Loucy (cell line): ENCODE measurements around the gene NECTIN3.

Source experiments
- CTCF ChIP-seq: fragments of 200-600 bp; sonication (generic); conservative IDR thresholded peaks from 2 replicates; pipeline ENCODE4 v1.5.1; 2014; ENCODE audit warnings: mild to moderate bottlenecking, antibody characterized with exemption, low read length
- EZH2phosphoT487 ChIP-seq: fragments of 200-600 bp; IDR thresholded peaks from 2 replicates; pipeline ENCODE4 v1.6.1; 2018; ENCODE audit warnings: antibody characterized with exemption, mild to moderate bottlenecking, moderate library complexity, borderline replicate concordance

- TF ChIP-seq CTCF (no peak), EZH2phosphoT487 (no peak)
These were observed 5.1 kb downstream of the NECTIN3 start for GRCh38 chr3:111076732-111077131.
